ENCODE results near the gene SLC25A41.

DNA sequence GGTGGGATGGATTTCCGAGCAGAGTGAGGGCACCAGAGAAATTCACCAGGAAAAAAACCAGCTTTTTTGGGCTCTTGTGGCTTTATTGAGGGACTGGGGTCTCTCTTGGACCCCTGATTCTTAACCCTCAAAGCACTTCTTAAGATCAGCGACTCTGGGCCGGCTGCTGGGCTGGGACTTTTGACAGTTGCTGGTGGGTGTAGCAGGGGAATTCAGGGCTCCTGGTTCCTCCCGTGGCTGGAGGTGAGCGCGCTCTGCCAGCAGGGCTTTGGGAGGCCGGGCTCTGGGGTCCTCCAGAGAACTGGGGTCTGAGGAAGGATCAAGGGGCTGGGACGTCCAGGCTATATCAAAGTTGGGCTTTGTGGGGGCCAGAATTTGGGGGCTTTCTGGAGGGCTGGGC lies 33.8 kb upstream of the SLC25A41 start:
- TF ChIP-seq, protein P1, sequence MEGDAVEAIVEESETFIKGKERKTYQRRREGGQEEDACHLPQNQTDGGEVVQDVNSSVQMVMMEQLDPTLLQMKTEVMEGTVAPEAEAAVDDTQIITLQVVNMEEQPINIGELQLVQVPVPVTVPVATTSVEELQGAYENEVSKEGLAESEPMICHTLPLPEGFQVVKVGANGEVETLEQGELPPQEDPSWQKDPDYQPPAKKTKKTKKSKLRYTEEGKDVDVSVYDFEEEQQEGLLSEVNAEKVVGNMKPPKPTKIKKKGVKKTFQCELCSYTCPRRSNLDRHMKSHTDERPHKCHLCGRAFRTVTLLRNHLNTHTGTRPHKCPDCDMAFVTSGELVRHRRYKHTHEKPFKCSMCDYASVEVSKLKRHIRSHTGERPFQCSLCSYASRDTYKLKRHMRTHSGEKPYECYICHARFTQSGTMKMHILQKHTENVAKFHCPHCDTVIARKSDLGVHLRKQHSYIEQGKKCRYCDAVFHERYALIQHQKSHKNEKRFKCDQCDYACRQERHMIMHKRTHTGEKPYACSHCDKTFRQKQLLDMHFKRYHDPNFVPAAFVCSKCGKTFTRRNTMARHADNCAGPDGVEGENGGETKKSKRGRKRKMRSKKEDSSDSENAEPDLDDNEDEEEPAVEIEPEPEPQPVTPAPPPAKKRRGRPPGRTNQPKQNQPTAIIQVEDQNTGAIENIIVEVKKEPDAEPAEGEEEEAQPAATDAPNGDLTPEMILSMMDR (IDR thresholded peaks at IDR 0.05; ENCODE audit: insufficient read depth, low read length, poor library complexity, severe bottlenecking) = no peak
- no peak for TF ChIP-seq EZH2phosphoT487 (conservative IDR thresholded peaks at IDR 0.05; ENCODE audit: low read length)

Data from SU-DHL-6 (cell line).